Hematopoietic multipotent progenitor cell treated with erythropoietin and hydrocortisone succinate and interleukin-3 and kit ligand, for 4 days (in vitro differentiated cells): ENCODE results near the gene CHCHD4.
A peak's percentile ranks its signal among the peaks of the same experiment; 100 is the strongest.

Experiments used
- DNase-seq: peaks from one replicate; pipeline ENCODE4 v3.0.0-alpha.2; 2015

The CHCHD4 gene

GRCh38 chr3:14133876-14134275 is 9.2 kb upstream of the CHCHD4 start:
- DNase-seq = no peak

GRCh38 chr3:14133188-14133800 is 8.6 kb upstream of the CHCHD4 start:
- no peak for DNase-seq

- no peak for DNase-seq
Observed at GRCh38 chr3:14132689-14133088, 8.0 kb upstream of the CHCHD4 start.

- no peak for DNase-seq
Observed at GRCh38 chr3:14132120-14132519, 7.5 kb upstream of the CHCHD4 start.

- DNase-seq = no peak
Observed at GRCh38 chr3:14131134-14131533, 6.5 kb upstream of the CHCHD4 start.

- no peak for DNase-seq
Observed at GRCh38 chr3:14130707-14131106, 6.0 kb upstream of the CHCHD4 start.

GRCh38 chr3:14130230-14130629 is 5.6 kb upstream of the CHCHD4 start:
- DNase-seq = no peak

- DNase-seq = no peak
Observed at GRCh38 chr3:14129296-14129695, 4.6 kb upstream of the CHCHD4 start.

GRCh38 chr3:14128724-14129123 is 4.1 kb upstream of the CHCHD4 start:
- no peak for DNase-seq

- no peak for DNase-seq
Observed at GRCh38 chr3:14127516-14128161, 3.0 kb upstream of the CHCHD4 start.

GRCh38 chr3:14126887-14127505 is 2.3 kb upstream of the CHCHD4 start:
- DNase-seq = no peak

GRCh38 chr3:14126017-14126886 is 1.6 kb upstream of the CHCHD4 start:
- DNase-seq = no peak

- DNase-seq = peak; percentile 89
Observed at GRCh38 chr3:14125193-14126016, 735 bp upstream of the CHCHD4 start.

- peak; percentile 93 for DNase-seq
Observed at GRCh38 chr3:14124223-14124614, 451 bp downstream of the CHCHD4 start.

GRCh38 chr3:14123308-14124222 is 1.1 kb downstream of the CHCHD4 start:
- DNase-seq = no peak

- no peak for DNase-seq
Observed at GRCh38 chr3:14122301-14122700, 2.4 kb downstream of the CHCHD4 start.

- DNase-seq = no peak
Observed at GRCh38 chr3:14121859-14122258, 2.8 kb downstream of the CHCHD4 start.

GRCh38 chr3:14120921-14121448 is 3.7 kb downstream of the CHCHD4 start:
- peak; percentile 83 for DNase-seq

GRCh38 chr3:14120111-14120920 is 4.4 kb downstream of the CHCHD4 start:
- no peak for DNase-seq

- no peak for DNase-seq
Observed at GRCh38 chr3:14119651-14120050, 5.0 kb downstream of the CHCHD4 start.
